Adrenal gland (tissue), 5 donors: ENCODE measurements around the gene CHN2.

Experiments
- CTCF ChIP-seq, 6 experiments: fragments of 450-650 bp in 4 of 6; fragments of 200-600 bp in 2 of 6; sonication (generic) in 1 of 6; IDR thresholded peaks; 1 replicate in 5 of 6; 2 replicates in 1 of 6; pipeline versions ENCODE4 v1.5.1 to v1.8.0; 2016 to 2021; ENCODE audit warnings: antibody characterized with exemption in 6 of 6, mild to moderate bottlenecking in 2 of 6, moderate library complexity in 1 of 6
- POLR2A ChIP-seq, 2 donors: fragments of 450-650 bp; IDR thresholded peaks; one replicate each; pipeline ENCODE4 v1.6.1; 2017; ENCODE audit warnings: antibody characterized with exemption in 2 of 2, mild to moderate bottlenecking in 2 of 2, moderate library complexity in 1 of 2
- donor health status: DM: no; HTN: no; CAD: no.

GRCh38 chr7:29234438-29234837 is 39.9 kb downstream of the CHN2 start:
- TF ChIP-seq CTCF (IDR thresholded peaks at IDR 0.05) (no peak), POLR2A (IDR thresholded peaks at IDR 0.05) (no peak)
